Measurements from ENCODE around the gene HNRNPLL. TPM values are rescaled to one million over a fixed set of nuclear protein-coding genes. Genes with fewer than 3 reads are reported as not detected.

HNRNPLL gene
- total RNA-seq, 1 experiment from 2014 or later, result 43.2 TPM

GRCh38 chr2:38617301-38617700, 14.6 kb upstream of the HNRNPLL start:
- Histone ChIP-seq H3K79me2 (ENCODE audit: insufficient read depth, low read length) (no peaks in the 10 kb centered on the region), H3K4me1 (ENCODE audit: control insufficient read depth in 1 of 2, insufficient read depth in 2 of 2, low read length in 2 of 2) (no peaks in the 10 kb centered on the region), H2AFZ (ENCODE audit: low read depth, low read length, poor library complexity, severe bottlenecking) (no peak overlapping the region), H3K27ac (ENCODE audit: low read depth, low read length) (no peak overlapping the region), H3K9ac (ENCODE audit: low read length) (no peak overlapping the region), H3K36me3 (ENCODE audit: control insufficient read depth in 1 of 2, insufficient read depth in 2 of 2, low read length in 2 of 2) (no peaks in the 10 kb centered on the region), H3K9me3 (ENCODE audit: control insufficient read depth in 1 of 2, insufficient read depth in 1 of 2, low read depth in 1 of 2, low read length in 2 of 2) (no peaks in the 10 kb centered on the region), H3K4me3 (replicated peaks in 1 of 2; ENCODE audit: low read depth in 1 of 2, low read length in 2 of 2) (no peak overlapping the region), H3K27me3 (ENCODE audit: insufficient read depth, low read length) (no peaks in the 10 kb centered on the region), H3K9me2 (ENCODE audit: insufficient read depth) (no peaks in the 10 kb centered on the region), H3K4me2 (ENCODE audit: low read length) (no peak overlapping the region), H4K20me1 (ENCODE audit: insufficient read depth) (no peaks in the 10 kb centered on the region)
- intact Hi-C loops (cut with micrococcal nuclease), result no loop called here
- no peak for TF ChIP-seq ELF1 (IDR thresholded peaks at IDR 0.05; ENCODE audit: borderline replicate concordance, low read depth)
- no peak for TF ChIP-seq REST (IDR thresholded peaks at IDR 0.05; ENCODE audit: low read depth)
- TF ChIP-seq SIN3A (IDR thresholded peaks at IDR 0.05; ENCODE audit: low read depth), result no peak
- TF ChIP-seq SP1 (IDR thresholded peaks at IDR 0.05; ENCODE audit: low read depth), result no peak
- no peak for TF ChIP-seq EGR1 (IDR thresholded peaks at IDR 0.05; ENCODE audit: low read depth)
- TF ChIP-seq EZH2phosphoT487 (IDR thresholded peaks at IDR 0.05; ENCODE audit: borderline replicate concordance), result no peak
- no peak for TF ChIP-seq EZH2 (IDR thresholded peaks at IDR 0.05)
- TF ChIP-seq, protein P1, sequence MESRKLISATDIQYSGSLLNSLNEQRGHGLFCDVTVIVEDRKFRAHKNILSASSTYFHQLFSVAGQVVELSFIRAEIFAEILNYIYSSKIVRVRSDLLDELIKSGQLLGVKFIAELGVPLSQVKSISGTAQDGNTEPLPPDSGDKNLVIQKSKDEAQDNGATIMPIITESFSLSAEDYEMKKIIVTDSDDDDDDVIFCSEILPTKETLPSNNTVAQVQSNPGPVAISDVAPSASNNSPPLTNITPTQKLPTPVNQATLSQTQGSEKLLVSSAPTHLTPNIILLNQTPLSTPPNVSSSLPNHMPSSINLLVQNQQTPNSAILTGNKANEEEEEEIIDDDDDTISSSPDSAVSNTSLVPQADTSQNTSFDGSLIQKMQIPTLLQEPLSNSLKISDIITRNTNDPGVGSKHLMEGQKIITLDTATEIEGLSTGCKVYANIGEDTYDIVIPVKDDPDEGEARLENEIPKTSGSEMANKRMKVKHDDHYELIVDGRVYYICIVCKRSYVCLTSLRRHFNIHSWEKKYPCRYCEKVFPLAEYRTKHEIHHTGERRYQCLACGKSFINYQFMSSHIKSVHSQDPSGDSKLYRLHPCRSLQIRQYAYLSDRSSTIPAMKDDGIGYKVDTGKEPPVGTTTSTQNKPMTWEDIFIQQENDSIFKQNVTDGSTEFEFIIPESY (IDR thresholded peaks at IDR 0.05; ENCODE audit: extremely low read depth, insufficient replicate concordance, low read length), result no peak
- TF ChIP-seq POLR2AphosphoS5 (IDR thresholded peaks at IDR 0.05; ENCODE audit: low read depth, low read length), result no peak
- no peak for TF ChIP-seq TCF7L2 (IDR thresholded peaks at IDR 0.05; ENCODE audit: borderline replicate concordance, extremely low read depth, insufficient read depth, insufficient read length)
- TF ChIP-seq ZFX (IDR thresholded peaks at IDR 0.05), result no peak
- no peak for TF ChIP-seq JUND (IDR thresholded peaks at IDR 0.05)
- TF ChIP-seq CTCF (IDR thresholded peaks at IDR 0.05 in 2 of 3, conservative IDR thresholded peaks at IDR 0.05 in 1 of 3; ENCODE audit: borderline replicate concordance in 1 of 3, insufficient read depth in 1 of 3, low read depth in 2 of 3, low read length in 2 of 3), result no peak
- no peak for TF ChIP-seq ZNF274 (IDR thresholded peaks at IDR 0.05; ENCODE audit: low read depth, low read length)
- no peak for TF ChIP-seq POLR2A (IDR thresholded peaks at IDR 0.05; ENCODE audit: borderline replicate concordance, extremely low read depth, insufficient read depth, insufficient read length)
- no peak for TF ChIP-seq RAD21 (IDR thresholded peaks at IDR 0.05; ENCODE audit: low read depth)
- no peak for TF ChIP-seq SRF (IDR thresholded peaks at IDR 0.05; ENCODE audit: low read depth)
- no peak for TF ChIP-seq CBX3 (IDR thresholded peaks at IDR 0.05; ENCODE audit: low read depth)
- RAD21 ChIA-PET (ENCODE audit: low non-redundant PET in 1 of 2, low total read pairs in 2 of 2, uncharacterized antibody in 2 of 2, unreplicated experiment in 2 of 2), result no interaction called here
- ATAC-seq, result no peak
- CTCF ChIA-PET, result interaction anchor here (1.1 to 2.0 kb wide), 2 partner anchors 14 to 36 kb away, joined by 4 to 6 read pairs; partner anchors contain the start of gene HNRNPLL
- no TSS peak for BruUV-seq (replicated peaks)
- POLR2A ChIA-PET, result no interaction called here
- DNase-seq (ENCODE audit: low read depth, low spot score), result no peak
